ENCODE results near the gene MRPL58.

DNA sequence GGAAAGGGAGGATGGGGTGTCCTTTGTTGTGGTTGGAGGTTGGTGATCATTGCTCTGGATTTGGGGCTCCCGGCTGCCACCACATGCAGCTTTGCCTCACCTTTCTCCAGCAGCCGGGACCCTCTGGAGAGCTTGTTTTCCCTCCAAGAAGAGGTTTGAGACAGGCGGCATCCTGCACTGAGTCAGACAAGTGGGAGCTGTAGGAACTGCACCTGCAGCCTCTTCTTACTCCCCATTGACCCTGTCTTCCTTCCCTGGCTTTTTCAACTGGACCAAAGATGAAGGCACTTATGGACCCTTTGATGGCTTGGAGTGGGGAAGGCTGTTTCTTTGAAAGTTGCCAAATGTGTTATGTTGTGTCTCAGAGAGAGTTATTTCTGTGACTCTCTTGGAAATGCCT is 51.2 kb downstream of the MRPL58 start:
- TF ChIP-seq POLR2A (IDR thresholded peaks at IDR 0.05; ENCODE audit: low read length) (no peak), GATA1 (IDR thresholded peaks at IDR 0.05; ENCODE audit: low read depth, low read length) (no peak)
